ENCODE data around the gene CFAP46.

Gene CFAP46

GRCh38 chr10:132790934-132791829, 151.2 kb downstream of the CFAP46 start:
- Histone ChIP-seq H3K4me2 (ENCODE audit: insufficient read depth, low read length) (no peak overlapping the region), H3K27me3 (ENCODE audit: insufficient read depth, low read length, poor library complexity) (no peaks in the 10 kb centered on the region), H3K36me3 (ENCODE audit: insufficient read depth, low read length) (no peaks in the 10 kb centered on the region), H2AFZ (ENCODE audit: low read depth, low read length) (no peak overlapping the region), H3K9me3 (ENCODE audit: insufficient read depth, low read length, severe bottlenecking) (peaks cover 12% of the 10 kb centered on the region), H4K20me1 (ENCODE audit: insufficient read depth, low read length) (no peaks in the 10 kb centered on the region), H3K79me2 (ENCODE audit: insufficient read depth, low read length) (no peaks in the 10 kb centered on the region), H3K27ac (ENCODE audit: low read length) (no peak overlapping the region), H3K4me3 (ENCODE audit: low read depth in 1 of 2, low read length in 2 of 2) (no peak overlapping the region), H3K4me1 (ENCODE audit: insufficient read depth, low read length) (no peaks in the 10 kb centered on the region), H3K9ac (ENCODE audit: low read depth, low read length) (no peak overlapping the region)
- TF ChIP-seq CTCF (IDR thresholded peaks at IDR 0.05; ENCODE audit: borderline replicate concordance, extremely low read depth, low read length, poor library complexity, severe bottlenecking) (no peak), EZH2 (IDR thresholded peaks at IDR 0.05; ENCODE audit: borderline replicate concordance, low read depth, low read length, severe bottlenecking) (no peak)
- ATAC-seq (ENCODE audit: insufficient read depth, low read depth) (no peak), DNase-seq (no peak)

- ATAC-seq (ENCODE audit: insufficient read depth, low read depth): peak; percentile 20; the same call in 1 of the 3 replicates
- no peak overlapping the region for H2AFZ ChIP-seq (ENCODE audit: low read depth, low read length)
These were observed 151.9 kb downstream of the CFAP46 start for GRCh38 chr10:132790470-132790869.

GRCh38 chr10:132789659-132790148, 152.7 kb downstream of the CFAP46 start:
- Histone ChIP-seq H3K27me3 (ENCODE audit: insufficient read depth, low read length, poor library complexity) (no peaks in the 10 kb centered on the region), H3K4me3 (ENCODE audit: low read depth in 1 of 2, low read length in 2 of 2) (no peak overlapping the region), H3K4me1 (ENCODE audit: insufficient read depth, low read length) (no peaks in the 10 kb centered on the region), H3K4me2 (ENCODE audit: insufficient read depth, low read length) (no peak overlapping the region), H3K9me3 (ENCODE audit: insufficient read depth, low read length, severe bottlenecking) (peaks cover 18% of the 10 kb centered on the region), H3K79me2 (ENCODE audit: insufficient read depth, low read length) (no peaks in the 10 kb centered on the region), H2AFZ (ENCODE audit: low read depth, low read length) (no peak overlapping the region), H3K27ac (ENCODE audit: low read length) (no peak overlapping the region), H4K20me1 (ENCODE audit: insufficient read depth, low read length) (no peaks in the 10 kb centered on the region), H3K9ac (ENCODE audit: low read depth, low read length) (no peak overlapping the region), H3K36me3 (ENCODE audit: insufficient read depth, low read length) (no peaks in the 10 kb centered on the region)
- TF ChIP-seq EZH2 (IDR thresholded peaks at IDR 0.05; ENCODE audit: borderline replicate concordance, low read depth, low read length, severe bottlenecking): no peak
- TF ChIP-seq CTCF (IDR thresholded peaks at IDR 0.05; ENCODE audit: borderline replicate concordance, extremely low read depth, low read length, poor library complexity, severe bottlenecking): no peak
- DNase-seq: no peak
- no peak for ATAC-seq (ENCODE audit: insufficient read depth, low read depth)

More at GRCh38 chr10:132790470-132790869, 151.9 kb downstream of the CFAP46 start:
- no peak for DNase-seq
- H3K4me3 ChIP-seq (ENCODE audit: low read depth in 1 of 2, low read length in 2 of 2): no peak overlapping the region
- H3K36me3 ChIP-seq (ENCODE audit: insufficient read depth, low read length): no peaks in the 10 kb centered on the region
- TF ChIP-seq EZH2 (IDR thresholded peaks at IDR 0.05; ENCODE audit: borderline replicate concordance, low read depth, low read length, severe bottlenecking) (no peak), CTCF (IDR thresholded peaks at IDR 0.05; ENCODE audit: borderline replicate concordance, extremely low read depth, low read length, poor library complexity, severe bottlenecking) (no peak)
- H3K9ac ChIP-seq (ENCODE audit: low read depth, low read length): no peak overlapping the region
- no peaks in the 10 kb centered on the region for H3K27me3 ChIP-seq (ENCODE audit: insufficient read depth, low read length, poor library complexity)
- no peaks in the 10 kb centered on the region for H3K79me2 ChIP-seq (ENCODE audit: insufficient read depth, low read length)
- no peak overlapping the region for H3K27ac ChIP-seq (ENCODE audit: low read length)
- no peaks in the 10 kb centered on the region for H4K20me1 ChIP-seq (ENCODE audit: insufficient read depth, low read length)
- no peak overlapping the region for H3K4me2 ChIP-seq (ENCODE audit: insufficient read depth, low read length)
- H3K9me3 ChIP-seq (ENCODE audit: insufficient read depth, low read length, severe bottlenecking): peaks cover 12% of the 10 kb centered on the region
- H3K4me1 ChIP-seq (ENCODE audit: insufficient read depth, low read length): no peaks in the 10 kb centered on the region
